Erythroblast (primary cell): ENCODE measurements around the gene TTC39B.

Experiments
- GATA1 ChIP-seq: IDR thresholded peaks from 2 replicates; pipeline ENCODE4 v1.6.1; 2011; ENCODE audit warnings: low read depth, mild to moderate bottlenecking, control low read depth, low read length, moderate library complexity
- POLR2A ChIP-seq: IDR thresholded peaks from 2 replicates; pipeline ENCODE4 v1.6.1; 2011; ENCODE audit warnings: mild to moderate bottlenecking, low read length

- TF ChIP-seq GATA1 (no peak), POLR2A (no peak)
These were observed 87.5 kb downstream of the TTC39B start for GRCh38 chr9:15219546-15219945.
